A549 treated with ZK216348 at 1 μM for 4 hours (cell line): Measurements from ENCODE around the gene RAB3IP. TPM values are rescaled to one million over a fixed set of nuclear protein-coding genes. Genes with fewer than 3 reads are reported as not detected.

Source experiments
- total RNA-seq: library from RNA; stranded (reverse); fragments of 200-300 nt; extraction: Qiagen RNA extraction; gene quantifications from 5 replicates; pipeline ENCODE4 v1.2.3, GENCODE V29; 2022; ENCODE audit warnings: low read depth

Gene RAB3IP, protein sequence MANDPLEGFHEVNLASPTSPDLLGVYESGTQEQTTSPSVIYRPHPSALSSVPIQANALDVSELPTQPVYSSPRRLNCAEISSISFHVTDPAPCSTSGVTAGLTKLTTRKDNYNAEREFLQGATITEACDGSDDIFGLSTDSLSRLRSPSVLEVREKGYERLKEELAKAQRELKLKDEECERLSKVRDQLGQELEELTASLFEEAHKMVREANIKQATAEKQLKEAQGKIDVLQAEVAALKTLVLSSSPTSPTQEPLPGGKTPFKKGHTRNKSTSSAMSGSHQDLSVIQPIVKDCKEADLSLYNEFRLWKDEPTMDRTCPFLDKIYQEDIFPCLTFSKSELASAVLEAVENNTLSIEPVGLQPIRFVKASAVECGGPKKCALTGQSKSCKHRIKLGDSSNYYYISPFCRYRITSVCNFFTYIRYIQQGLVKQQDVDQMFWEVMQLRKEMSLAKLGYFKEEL
- total RNA-seq: 11.5 to 16.4 TPM (median 13.0 TPM) in 5 replicates

DNA sequence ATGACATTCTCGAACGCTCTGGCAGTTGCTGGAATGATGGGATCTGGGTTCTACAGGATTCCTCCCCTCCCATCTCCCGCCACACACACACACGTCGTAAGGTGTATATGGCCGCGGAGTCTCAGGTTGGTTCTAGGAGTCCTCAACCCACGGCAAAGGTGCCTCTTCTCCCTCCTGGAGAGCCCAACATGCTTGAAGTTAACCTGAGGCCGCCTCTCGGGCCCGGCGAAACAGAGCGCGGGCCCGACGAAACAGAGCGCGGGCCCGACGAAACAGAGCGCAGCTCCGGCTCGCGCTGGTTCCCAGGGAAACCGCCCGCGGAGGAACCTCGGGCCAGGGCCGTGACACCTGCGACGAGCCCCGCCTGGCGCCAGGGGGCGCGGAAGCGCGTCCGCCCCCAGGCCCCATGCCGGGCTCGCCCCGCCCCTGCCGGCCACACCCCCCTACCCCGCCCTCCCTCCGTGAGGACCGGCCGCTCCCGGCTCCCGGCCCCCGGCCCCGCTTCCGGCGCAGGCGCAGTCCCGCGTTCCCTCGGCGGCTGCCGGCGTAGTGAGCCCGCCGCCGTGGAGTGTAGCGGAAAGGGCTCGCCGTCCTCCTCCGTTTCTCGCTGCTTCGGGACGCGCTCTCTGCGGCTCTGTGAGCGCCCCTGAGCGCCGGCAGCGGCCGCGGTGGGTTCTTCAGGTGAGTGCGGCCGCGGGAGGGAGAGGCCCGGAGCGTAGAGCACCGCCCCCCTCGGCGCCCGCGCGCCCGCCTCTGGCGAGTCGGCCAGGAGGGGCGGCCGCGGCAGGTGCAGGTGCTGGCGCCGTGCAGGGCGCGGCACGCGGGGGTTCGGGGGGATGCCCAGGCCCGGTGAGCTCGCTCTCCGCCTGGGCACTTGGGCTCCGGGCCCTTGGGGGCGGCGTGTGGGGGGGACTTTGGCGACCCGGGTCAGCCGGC, at the start of gene RAB3IP:
RAB3IP (plus strand) TSS at position 510 of the 936 bp plus-strand sequence. CDS start 16,549 bp downstream, outside the sequence.

DNA sequence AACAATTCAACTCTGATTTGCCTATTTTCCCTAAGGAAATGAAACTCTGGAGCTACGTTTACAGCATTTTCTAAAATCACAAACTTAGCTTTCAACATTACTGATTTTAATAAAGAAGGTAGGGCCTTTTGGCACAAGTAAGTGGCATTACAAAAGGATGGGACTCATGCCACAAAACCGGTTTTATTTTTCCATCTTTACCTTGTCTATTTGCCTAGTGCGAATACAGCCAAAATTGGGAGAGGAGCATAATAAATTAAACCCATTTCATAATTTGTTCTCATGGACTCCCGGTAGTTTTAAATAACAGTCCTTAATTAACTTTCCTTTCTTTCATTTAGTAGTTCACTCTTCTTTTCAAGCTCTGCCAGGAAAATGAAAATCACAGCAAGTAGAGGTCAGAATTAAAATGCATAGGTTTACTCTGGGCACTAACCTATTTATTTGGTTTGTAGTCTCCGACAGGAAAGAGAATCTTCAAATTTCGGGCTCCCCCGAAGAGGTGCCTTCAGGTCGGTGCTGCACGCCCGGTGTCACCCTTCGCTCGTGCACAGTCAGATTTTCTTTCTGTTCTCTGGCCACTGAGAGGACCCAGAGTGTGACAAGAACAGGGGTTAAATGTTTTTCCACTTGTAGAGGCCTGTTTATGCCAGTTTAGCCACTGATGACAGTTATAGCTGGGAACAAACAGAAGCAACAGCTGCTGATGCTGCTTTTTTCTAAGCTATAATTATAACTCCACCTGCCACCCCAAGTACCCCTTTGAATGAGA, 39.7 kb upstream of the RAB3IP start, which contains the start of gene BEST3:
BEST3 (minus strand) TSS at position 535 of the 772 bp plus-strand sequence. CDS start 1,505 bp downstream, outside the sequence.

DNA sequence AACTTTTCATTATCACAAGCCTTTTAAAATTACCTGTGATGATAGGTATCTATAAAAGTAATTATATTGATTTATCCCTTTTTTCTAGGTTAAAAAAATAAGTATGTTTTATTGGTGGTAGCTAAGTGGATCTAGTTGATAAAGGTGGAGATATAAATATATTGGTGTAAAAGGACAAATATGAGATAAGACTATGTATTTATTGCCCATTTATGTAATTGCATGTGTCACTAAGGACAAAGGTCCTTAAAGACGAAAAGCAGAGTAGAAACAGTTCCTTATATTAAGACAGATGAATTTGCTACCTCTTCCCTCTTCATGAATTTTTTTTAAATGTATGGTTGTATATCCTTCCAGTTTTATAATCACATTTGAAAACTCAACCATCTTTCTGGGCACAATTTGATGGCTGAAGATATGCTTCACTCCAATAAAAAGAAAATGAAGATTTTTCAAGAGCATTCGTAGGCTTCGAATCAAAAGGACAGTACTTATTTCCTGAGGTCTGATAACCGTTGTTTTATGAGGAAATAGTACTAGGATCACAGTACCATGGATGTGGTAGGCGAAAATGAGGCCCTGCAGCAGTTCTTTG, 86.4 kb downstream of the RAB3IP start, which contains the start of gene MYRFL:
MYRFL (plus strand) TSS at position 262 of the 595 bp plus-strand sequence; CDS start at position 553, 291 bp downstream.

Other genes starting within 250 kb of the RAB3IP start
- gene CCT2, start 153.4 kb upstream of the RAB3IP start, total RNA-seq: 263 to 400 TPM (median 294 TPM) in 5 replicates
- not detected in 5 replicates for gene LRRC10, start 128.0 kb upstream of the RAB3IP start, total RNA-seq
- gene BEST3, start 39.6 kb upstream of the RAB3IP start, total RNA-seq: 0.63 to 1.8 TPM (median 1.1 TPM) in 5 replicates
- not detected in 5 replicates for gene MYRFL, start 86.4 kb downstream of the RAB3IP start, total RNA-seq